Upper lobe of left lung (tissue), 6 donors: Measurements from ENCODE around the gene SEZ6L2. TPM values are rescaled to one million over a fixed set of nuclear protein-coding genes. Genes with fewer than 3 reads are reported as not detected.

Experiments
- ATAC-seq, 2 donors: fragments of 200-7000 bp; cut with Tn5 transposase; one replicate each; pipeline ENCODE4 v1.9.1; 2022; ENCODE audit warnings: mild to moderate bottlenecking in 2 of 2, moderate library complexity in 2 of 2; ENCODE audit not compliant: low FRiP score in 2 of 2
- DNase-seq, 2 donors: peaks; one replicate each; pipeline ENCODE4 v3.0.0-alpha.2; 2019 to 2020
- H3K27ac ChIP-seq, 4 donors: fragments of 200-600 bp; sonication (generic); one replicate each; pipeline ENCODE4 v1.5.1; 2016 to 2019
- H3K27me3 ChIP-seq, 4 donors: fragments of 200-600 bp; sonication (generic); one replicate each; pipeline ENCODE4 v1.5.1; 2017 to 2019
- H3K36me3 ChIP-seq, 4 donors: fragments of 200-600 bp; sonication (generic); one replicate each; pipeline ENCODE4 v1.5.1; 2016 to 2019
- H3K4me1 ChIP-seq, 4 donors: fragments of 200-600 bp; sonication (generic); one replicate each; pipeline ENCODE4 v1.5.1; 2018 to 2019
- H3K4me3 ChIP-seq, 4 donors: fragments of 200-600 bp; sonication (generic); one replicate each; pipeline ENCODE4 v1.5.1; 2017 to 2019; ENCODE audit warnings: mild to moderate bottlenecking in 2 of 4, moderate library complexity in 1 of 4
- H3K9me3 ChIP-seq, 4 donors: fragments of 200-600 bp; sonication (generic); one replicate each; pipeline ENCODE4 v1.5.1; 2018 to 2019
- EP300 ChIP-seq, 4 donors: sonication (generic); formaldehyde crosslinking; IDR thresholded peaks; one replicate each; pipeline ENCODE4 v1.5.1; 2017; ENCODE audit warnings: antibody characterized with exemption in 4 of 4, control low read depth in 2 of 4
- POLR2A ChIP-seq, 4 donors: fragments of 450-650 bp; IDR thresholded peaks; one replicate each; pipeline ENCODE4 v1.5.1; 2016 to 2017; ENCODE audit warnings: antibody characterized with exemption in 4 of 4, mild to moderate bottlenecking in 2 of 4
- POLR2AphosphoS5 ChIP-seq, 2 donors: sonication (generic); formaldehyde crosslinking; IDR thresholded peaks; one replicate each; pipeline ENCODE4 v1.5.1; 2017; ENCODE audit warnings: antibody characterized with exemption in 2 of 2
- WGBS, 2 donors: methylation state at CpG; one replicate each; pipeline ENCODE4 v1.1.5; 2017 to 2018; 5-methylcytosine and 5-hydroxymethylcytosine counted together
- total RNA-seq, 6 donors: library from RNA; depleted of rRNA in 4 of 6; stranded (reverse); fragments of >200 nt in 4 of 6; gene quantifications; one replicate each; pipeline versions ENCODE4 v1.1.0 to v1.2.1, GENCODE V29; 2016 to 2021
- TF ChIP-seq, protein P1 (sequence below), 6 experiments: fragments of 450-650 bp in 4 of 6; fragments of 200-600 bp in 2 of 6; sonication (generic) in 2 of 6; IDR thresholded peaks; one replicate each; pipeline ENCODE4 v1.5.1; 2016 to 2019; ENCODE audit warnings: antibody characterized with exemption in 6 of 6
- donor health status: DM: no; HTN: no; CAD: no; lungs with moderate emphysema.
- donor health status: DM: no; HTN: yes; CAD: no; lungs with severe emphysema.

SEZ6L2 gene
- total RNA-seq, 6 donors from 2014 or later, result 4.2 to 13.5 (median 8.2) TPM

DNA sequence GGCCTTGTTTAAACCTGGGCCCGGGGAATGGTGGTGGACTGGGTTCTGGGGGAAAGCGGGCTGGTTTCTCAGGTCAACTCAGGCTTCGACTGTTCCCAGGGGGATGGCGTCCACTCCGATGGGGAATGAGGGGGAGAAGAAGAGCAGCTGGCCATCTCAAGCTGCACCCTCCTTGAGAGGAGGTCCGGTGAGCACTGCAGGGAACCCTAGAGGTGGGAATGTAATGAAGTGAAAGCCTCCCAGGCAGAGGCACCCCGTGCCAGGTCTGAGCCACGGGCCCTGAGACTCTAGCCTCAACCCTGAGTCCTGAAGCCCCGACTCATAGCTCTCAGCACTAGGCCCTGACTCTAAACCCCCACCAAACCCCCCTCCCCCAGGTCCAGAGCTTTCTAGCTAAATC is 35.1 kb downstream of the SEZ6L2 start:
- TF ChIP-seq, protein P1, sequence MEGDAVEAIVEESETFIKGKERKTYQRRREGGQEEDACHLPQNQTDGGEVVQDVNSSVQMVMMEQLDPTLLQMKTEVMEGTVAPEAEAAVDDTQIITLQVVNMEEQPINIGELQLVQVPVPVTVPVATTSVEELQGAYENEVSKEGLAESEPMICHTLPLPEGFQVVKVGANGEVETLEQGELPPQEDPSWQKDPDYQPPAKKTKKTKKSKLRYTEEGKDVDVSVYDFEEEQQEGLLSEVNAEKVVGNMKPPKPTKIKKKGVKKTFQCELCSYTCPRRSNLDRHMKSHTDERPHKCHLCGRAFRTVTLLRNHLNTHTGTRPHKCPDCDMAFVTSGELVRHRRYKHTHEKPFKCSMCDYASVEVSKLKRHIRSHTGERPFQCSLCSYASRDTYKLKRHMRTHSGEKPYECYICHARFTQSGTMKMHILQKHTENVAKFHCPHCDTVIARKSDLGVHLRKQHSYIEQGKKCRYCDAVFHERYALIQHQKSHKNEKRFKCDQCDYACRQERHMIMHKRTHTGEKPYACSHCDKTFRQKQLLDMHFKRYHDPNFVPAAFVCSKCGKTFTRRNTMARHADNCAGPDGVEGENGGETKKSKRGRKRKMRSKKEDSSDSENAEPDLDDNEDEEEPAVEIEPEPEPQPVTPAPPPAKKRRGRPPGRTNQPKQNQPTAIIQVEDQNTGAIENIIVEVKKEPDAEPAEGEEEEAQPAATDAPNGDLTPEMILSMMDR (IDR thresholded peaks at IDR 0.05), result no peak
- TF ChIP-seq POLR2AphosphoS5 (IDR thresholded peaks at IDR 0.05) (no peak), POLR2A (IDR thresholded peaks at IDR 0.05) (no peak), EP300 (IDR thresholded peaks at IDR 0.05) (no peak)
- peaks cover 20 to 25% (median 20%) of the 10 kb centered on the region in 4 donors for H3K4me1 ChIP-seq
- H3K36me3 ChIP-seq, result peaks cover 5 to 20% (median 15%) of the 10 kb centered on the region in 4 donors
- WGBS, 2 donors, result 82% methylated on average over 9 of the region's 9 CpGs
- H3K27ac ChIP-seq, result no peak overlapping the region
- H3K27me3 ChIP-seq, result no peaks in the 10 kb centered on the region
- no peak for ATAC-seq
- no peak for DNase-seq
- no peaks in the 10 kb centered on the region for H3K9me3 ChIP-seq
- no peak overlapping the region for H3K4me3 ChIP-seq

DNA sequence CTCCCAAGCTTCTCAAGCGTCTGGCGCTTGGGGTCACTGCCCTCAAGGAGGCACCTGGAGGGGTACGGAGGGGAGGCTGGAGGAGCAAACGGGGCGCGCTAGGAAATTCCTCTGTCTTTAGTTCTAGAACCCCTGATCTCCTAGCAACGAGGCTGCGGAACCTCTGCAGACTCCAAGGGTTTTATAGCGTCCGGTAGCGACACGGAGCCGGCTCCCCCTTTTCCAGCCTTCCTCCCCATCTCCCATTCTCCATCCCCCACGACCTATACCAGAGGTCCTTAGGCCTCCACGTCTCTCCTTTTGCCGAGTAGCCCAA is 35.7 kb downstream of the SEZ6L2 start:
- peak overlapping the region in 3 of 4 donors; percentile 94 to 100 (median 97) for H3K4me3 ChIP-seq
- peak overlapping the region; percentile 83 to 93 (median 90) for H3K27ac ChIP-seq
- TF ChIP-seq POLR2A (IDR thresholded peaks at IDR 0.05), result no peak
- TF ChIP-seq, protein P1 (IDR thresholded peaks at IDR 0.05), result no peak
- TF ChIP-seq EP300 (IDR thresholded peaks at IDR 0.05), result no peak
- no peak for TF ChIP-seq POLR2AphosphoS5 (IDR thresholded peaks at IDR 0.05)

DNA sequence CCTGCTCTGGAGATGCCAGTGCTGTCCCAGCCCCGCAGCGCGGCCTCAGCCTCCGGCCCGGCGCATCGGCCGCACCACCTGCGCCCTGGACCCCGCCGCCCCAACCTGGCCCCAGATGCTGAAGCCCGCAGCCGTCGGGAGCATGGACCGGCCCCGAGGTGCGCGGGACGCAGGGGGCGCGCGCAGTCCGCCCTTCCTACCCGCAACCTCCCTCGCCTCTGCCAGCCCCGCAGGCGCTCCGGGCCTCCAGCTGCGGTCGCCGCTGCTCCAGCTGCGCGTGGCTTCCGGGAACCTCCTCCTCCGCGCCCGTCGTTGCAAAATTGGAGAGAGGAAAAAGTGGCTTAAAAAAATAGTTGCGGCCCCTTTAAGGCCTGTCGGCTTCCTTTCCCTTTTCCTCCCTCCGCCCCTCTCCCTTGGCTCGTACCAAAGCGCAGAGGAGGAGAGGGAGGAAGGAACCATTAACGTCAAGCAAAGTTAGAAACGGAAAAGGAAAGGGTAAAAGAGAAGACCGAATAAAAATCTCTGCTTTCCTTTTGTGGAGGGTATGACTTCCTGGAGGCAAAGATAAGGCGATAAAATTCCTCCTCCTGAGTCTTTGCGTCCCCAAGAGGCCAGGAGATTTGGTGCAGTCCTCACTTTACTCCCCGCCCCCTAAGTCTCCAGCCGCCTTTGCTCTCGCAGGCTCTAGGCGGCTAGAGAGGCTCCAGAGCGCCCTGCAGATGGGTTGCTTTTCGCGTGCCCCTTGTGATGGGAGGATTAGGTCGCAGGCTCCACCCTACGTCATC is 36.3 kb downstream of the SEZ6L2 start, which contains the start of gene CDIPT:
Gene CDIPT (minus strand): TSS at position 343 of the 785 bp plus-strand sequence. CDS start 369 bp downstream, outside the sequence.
- H3K27me3 ChIP-seq, result no peaks in the 10 kb centered on the region
- H3K27ac ChIP-seq, result peak within 1 kb of the TSS; percentile 83 to 93 (median 90)
- WGBS, 2 donors, result 0 to 1% methylated on average over 22 to 33 of the region's 57 CpGs
- H3K4me1 ChIP-seq, result peaks cover 20 to 25% (median 20%) of the 10 kb centered on the region in 4 donors
- ATAC-seq, result peak; percentile 98
- no peaks in the 10 kb centered on the region for H3K9me3 ChIP-seq
- peak; percentile 92 to 97 for DNase-seq
- peaks cover 11 to 31% (median 24%) of the 10 kb centered on the region in 4 donors for H3K36me3 ChIP-seq
- TF ChIP-seq POLR2AphosphoS5 (IDR thresholded peaks at IDR 0.05) (peak; percentile 68 to 76), POLR2A (IDR thresholded peaks at IDR 0.05) (peak in 3 of 4 donors; percentile 33 to 61 (median 42)), EP300 (IDR thresholded peaks at IDR 0.05) (peak in 1 of 4 donors; percentile 32)
- TF ChIP-seq, protein P1 (IDR thresholded peaks at IDR 0.05), result peak; percentile 54 to 81 (median 70)
- H3K4me3 ChIP-seq, result peak within 1 kb of the TSS; percentile 94 to 100 (median 98)

More for the DNA sequence above, 35.7 kb downstream of the SEZ6L2 start:
- ATAC-seq (no peak), DNase-seq (no peak)
- Histone ChIP-seq H3K4me1 (peaks cover 20 to 25% (median 20%) of the 10 kb centered on the region in 4 donors), H3K27me3 (no peaks in the 10 kb centered on the region), H3K9me3 (no peaks in the 10 kb centered on the region), H3K36me3 (peaks cover 11 to 26% (median 21%) of the 10 kb centered on the region in 4 donors)
- 32 to 36% methylated on average over 15 to 16 of the region's 16 CpGs for WGBS, 2 donors

DNA sequence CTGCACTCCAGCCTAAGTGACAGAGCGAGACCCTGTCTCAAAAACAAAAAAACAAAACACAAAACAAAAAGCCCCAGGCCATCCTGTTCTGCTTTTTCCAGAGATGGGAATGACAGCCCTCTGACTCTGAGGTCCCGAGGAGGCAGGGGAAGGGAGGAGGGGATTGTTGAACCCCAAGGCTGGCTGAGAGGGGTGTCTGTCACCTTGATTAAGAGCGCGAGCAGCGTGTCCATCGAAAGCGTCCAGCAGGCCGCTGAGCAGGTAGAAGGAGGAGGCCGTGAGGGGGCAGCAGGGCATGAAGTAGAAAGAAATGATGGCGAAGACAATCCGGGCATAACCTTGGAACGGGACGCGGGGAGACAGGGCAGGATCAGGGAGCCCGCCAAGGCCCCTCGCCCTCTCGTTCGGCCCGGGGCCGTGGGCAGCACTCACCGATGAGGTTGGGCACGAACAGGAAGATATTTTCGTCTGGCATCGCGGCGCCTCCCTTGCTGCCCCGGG is 36.9 kb downstream of the SEZ6L2 start:
- Histone ChIP-seq H3K36me3 (peaks cover 11 to 31% (median 24%) of the 10 kb centered on the region in 4 donors), H3K27ac (peak overlapping the region; percentile 83 to 93 (median 90)), H3K9me3 (no peaks in the 10 kb centered on the region), H3K4me3 (peak overlapping the region; percentile 94 to 100 (median 98)), H3K27me3 (no peaks in the 10 kb centered on the region), H3K4me1 (peaks cover 20 to 25% (median 20%) of the 10 kb centered on the region in 4 donors)
- DNase-seq, result no peak
- no peak for TF ChIP-seq POLR2AphosphoS5 (IDR thresholded peaks at IDR 0.05)
- TF ChIP-seq POLR2A (IDR thresholded peaks at IDR 0.05), result no peak
- TF ChIP-seq, protein P1 (IDR thresholded peaks at IDR 0.05), result no peak
- no peak for TF ChIP-seq EP300 (IDR thresholded peaks at IDR 0.05)
- no peak for ATAC-seq
- 2 to 5% methylated on average over 15 to 23 of the region's 27 CpGs for WGBS, 2 donors
